Measurements from ENCODE around the gene DIS3L2. TPM values are rescaled to one million over a fixed set of nuclear protein-coding genes. Genes with fewer than 3 reads are reported as not detected.

DIS3L2 gene
- total and polyA plus RNA-seq, 2 of the 8 experiments (the other 6 are each of a cell fraction or from before 2014, with no cell fraction given), result 11.5 to 21.6 TPM

DNA sequence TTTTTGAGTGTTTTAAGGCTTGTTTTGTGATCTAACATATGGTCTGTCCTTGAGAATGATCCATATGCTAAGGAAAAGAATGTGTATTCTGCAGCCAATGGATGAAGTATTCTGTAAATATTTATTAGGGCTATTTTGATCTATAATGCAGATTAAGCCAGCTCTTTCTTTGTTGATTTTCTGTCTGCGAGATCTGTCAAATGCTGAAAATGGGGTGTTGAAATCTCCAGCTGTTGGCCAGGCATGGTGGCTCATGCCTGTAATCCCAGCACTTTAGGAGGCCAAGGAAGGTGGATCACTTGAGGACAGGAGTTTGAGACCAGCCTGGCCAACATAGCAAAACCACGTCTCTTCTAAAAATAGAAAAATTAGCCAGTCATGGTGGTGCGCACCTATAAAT lies 132.7 kb downstream of the DIS3L2 start:
- no peak overlapping the region for H3K27ac ChIP-seq (ENCODE audit: low read depth, low read length)
- H3K4me2 ChIP-seq (ENCODE audit: insufficient read depth in 1 of 2, low read depth in 2 of 2, low read length in 2 of 2), result no peak overlapping the region
- H4K20me1 ChIP-seq (replicated peaks in 1 of 2; ENCODE audit: control insufficient read depth in 1 of 2, insufficient read depth in 2 of 2, low read length in 2 of 2), result no peaks in the 10 kb centered on the region
- no peak overlapping the region for H4K91ac ChIP-seq (replicated peaks; ENCODE audit: insufficient read length, low read length)
- H3K79me2 ChIP-seq (ENCODE audit: control insufficient read depth in 1 of 2, insufficient read depth in 2 of 2, low read length in 2 of 2), result no peaks in the 10 kb centered on the region
- POLR2A ChIA-PET (ENCODE audit: partially characterized antibody), result no interaction called here
- 98% methylated on average over 3 of the region's 3 CpGs; no CpG with 5 or more reads in 1 of the 2 experiments for WGBS, 2 experiments (ENCODE audit: extremely low coverage in 1 of 2, insufficient coverage in 1 of 2, insufficient read length in 1 of 2, insufficient replicate concordance in 2 of 2, low coverage in 1 of 2, low lambda C conversion rate in 2 of 2, missing lambda C conversion rate in 1 of 2)
- no peak overlapping the region for H3K23ac ChIP-seq (ENCODE audit: insufficient read length)
- DNase-seq (ENCODE audit: low read depth in 1 of 2, low spot score in 2 of 2) (no peak), FAIRE-seq (no peak)
- TF ChIP-seq TCF12 (IDR thresholded peaks at IDR 0.05; ENCODE audit: low read depth, low read length) (no peak), SAP30 (IDR thresholded peaks at IDR 0.05; ENCODE audit: insufficient read depth, insufficient replicate concordance, low read length) (no peak), CBX8 (IDR thresholded peaks at IDR 0.05; ENCODE audit: borderline replicate concordance, low read depth, low read length) (no peak), SUZ12 (IDR thresholded peaks at IDR 0.05; ENCODE audit: low read length) (no peak), MAFK (IDR thresholded peaks at IDR 0.05; ENCODE audit: low read depth, low read length) (no peak), RBBP5 (IDR thresholded peaks at IDR 0.05; ENCODE audit: borderline replicate concordance, low read depth, low read length) (no peak)
- TF ChIP-seq, protein P1, sequence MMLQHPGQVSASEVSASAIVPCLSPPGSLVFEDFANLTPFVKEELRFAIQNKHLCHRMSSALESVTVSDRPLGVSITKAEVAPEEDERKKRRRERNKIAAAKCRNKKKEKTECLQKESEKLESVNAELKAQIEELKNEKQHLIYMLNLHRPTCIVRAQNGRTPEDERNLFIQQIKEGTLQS (IDR thresholded peaks at IDR 0.05; ENCODE audit: insufficient read depth, low read depth, low read length), result no peak
- TF ChIP-seq, protein P2, sequence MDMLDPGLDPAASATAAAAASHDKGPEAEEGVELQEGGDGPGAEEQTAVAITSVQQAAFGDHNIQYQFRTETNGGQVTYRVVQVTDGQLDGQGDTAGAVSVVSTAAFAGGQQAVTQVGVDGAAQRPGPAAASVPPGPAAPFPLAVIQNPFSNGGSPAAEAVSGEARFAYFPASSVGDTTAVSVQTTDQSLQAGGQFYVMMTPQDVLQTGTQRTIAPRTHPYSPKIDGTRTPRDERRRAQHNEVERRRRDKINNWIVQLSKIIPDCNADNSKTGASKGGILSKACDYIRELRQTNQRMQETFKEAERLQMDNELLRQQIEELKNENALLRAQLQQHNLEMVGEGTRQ (IDR thresholded peaks at IDR 0.05; ENCODE audit: low read length), result no peak
- no peak overlapping the region for H2BK15ac ChIP-seq (ENCODE audit: low read length)
- no peak overlapping the region for H2BK12ac ChIP-seq (ENCODE audit: low read depth, low read length)
- H3K36me3 ChIP-seq (ENCODE audit: control insufficient read depth in 2 of 4, insufficient read depth in 4 of 4, low read length in 3 of 4), result no peaks in the 10 kb centered on the region
- no peak overlapping the region for H4K8ac ChIP-seq (ENCODE audit: extremely low read depth, insufficient read depth, low read length)
- H3K18ac ChIP-seq (ENCODE audit: extremely low read depth, low read length), result no peak overlapping the region
- H3K79me1 ChIP-seq (ENCODE audit: low read depth, low read length), result no peaks in the 10 kb centered on the region
- H3K56ac ChIP-seq (replicated peaks; ENCODE audit: insufficient read length, low read depth, low read length), result no peak overlapping the region
- no peaks in the 10 kb centered on the region for H3K4me1 ChIP-seq (replicated peaks in 1 of 4; ENCODE audit: control insufficient read depth in 3 of 4, insufficient read depth in 4 of 4, low read length in 3 of 4)
- H2BK20ac ChIP-seq (ENCODE audit: low read length), result no peak overlapping the region
- no peak overlapping the region for H3K4me3 ChIP-seq (ENCODE audit: extremely low read depth in 1 of 4, insufficient read depth in 2 of 4, low read depth in 3 of 4, low read length in 4 of 4)
- no peak overlapping the region for H4K5ac ChIP-seq (ENCODE audit: insufficient read length, low read depth, low read length)
- H3K14ac ChIP-seq (ENCODE audit: insufficient read length), result no peak overlapping the region
- H3K4ac ChIP-seq (replicated peaks; ENCODE audit: insufficient read length, low read depth, low read length), result no peak overlapping the region
- CTCF ChIA-PET (ENCODE audit: partially characterized antibody), result no interaction called here
- H2BK120ac ChIP-seq (replicated peaks; ENCODE audit: low read depth, low read length), result no peak overlapping the region
- no peaks in the 10 kb centered on the region for H3K23me2 ChIP-seq (ENCODE audit: low read depth, low read length)
- H2BK5ac ChIP-seq (ENCODE audit: low read depth, low read length), result no peak overlapping the region
- no peak overlapping the region for H2AFZ ChIP-seq (ENCODE audit: low read length)
- H3K27me3 ChIP-seq (replicated peaks in 1 of 4; ENCODE audit: control insufficient read depth in 3 of 4, extremely low read depth in 1 of 4, insufficient read depth in 3 of 4, low read length in 3 of 4), result no peaks in the 10 kb centered on the region; a peak in 1 of 7 replicates
- no peaks in the 10 kb centered on the region for H3K9me3 ChIP-seq (ENCODE audit: insufficient read depth in 2 of 2, low read depth in 1 of 2, low read length in 1 of 2)
- no peak overlapping the region for H3K9ac ChIP-seq (replicated peaks in 1 of 4; ENCODE audit: extremely low read depth in 1 of 4, low read depth in 3 of 4, low read length in 3 of 4)
- no peak overlapping the region for H2AK5ac ChIP-seq (ENCODE audit: low read depth, low read length)

Data from H1 (cell line).